ENCODE results near the gene ENTPD6.
"Not testable (repeated sequence)": the region's sequence is repeated elsewhere in the genome, so short reads cannot be mapped to it uniquely, and the experiment has no call there.

ENTPD6 gene

GRCh38 chr20:25238319-25239037 is 43.0 kb downstream of the ENTPD6 start:
- DNase-seq (ENCODE audit: low read depth) = peak; percentile 54
- no peak for TF ChIP-seq CTCF (IDR thresholded peaks at IDR 0.05; ENCODE audit: low read length, missing control alignments)
- no peak overlapping the region for H3K4me3 ChIP-seq (replicated peaks; ENCODE audit: low read depth, low read length)

GRCh38 chr20:25239387-25240370 is 44.2 kb downstream of the ENTPD6 start:
- no peak for TF ChIP-seq CTCF (IDR thresholded peaks at IDR 0.05; ENCODE audit: low read length, missing control alignments)
- no peak overlapping the region for H3K4me3 ChIP-seq (replicated peaks; ENCODE audit: low read depth, low read length)
- no peak for DNase-seq (ENCODE audit: low read depth)

- not testable (repeated sequence) for H3K4me3 ChIP-seq (replicated peaks; ENCODE audit: low read depth, low read length); DNase-seq (ENCODE audit: low read depth)
These were observed 45.5 kb downstream of the ENTPD6 start for GRCh38 chr20:25240851-25241658.

- not testable (repeated sequence) for DNase-seq (ENCODE audit: low read depth); H3K4me3 ChIP-seq (replicated peaks; ENCODE audit: low read depth, low read length)
These were observed 46.1 kb downstream of the ENTPD6 start for GRCh38 chr20:25241659-25241955.

GRCh38 chr20:25242231-25242630 is 46.7 kb downstream of the ENTPD6 start:
- no peak for DNase-seq (ENCODE audit: low read depth)
- no peak for TF ChIP-seq CTCF (IDR thresholded peaks at IDR 0.05; ENCODE audit: low read length, missing control alignments)
- no peak overlapping the region for H3K4me3 ChIP-seq (replicated peaks; ENCODE audit: low read depth, low read length)

GRCh38 chr20:25243416-25243979 is 48.0 kb downstream of the ENTPD6 start:
- TF ChIP-seq CTCF (IDR thresholded peaks at IDR 0.05; ENCODE audit: low read length, missing control alignments) = no peak
- no peak for DNase-seq (ENCODE audit: low read depth)
- no peak overlapping the region for H3K4me3 ChIP-seq (replicated peaks; ENCODE audit: low read depth, low read length)

GRCh38 chr20:25244976-25245375 is 49.5 kb downstream of the ENTPD6 start:
- no peak for DNase-seq (ENCODE audit: low read depth)
- TF ChIP-seq CTCF (IDR thresholded peaks at IDR 0.05; ENCODE audit: low read length, missing control alignments) = no peak
- no peak overlapping the region for H3K4me3 ChIP-seq (replicated peaks; ENCODE audit: low read depth, low read length)

All from fibroblast of pulmonary artery (primary cell).